AG04450 (cell line): ENCODE measurements around the gene FILIP1. TPM values are rescaled to one million over a fixed set of nuclear protein-coding genes. Genes with fewer than 3 reads are reported as not detected.

Experiments used
- CTCF ChIA-PET: fragments of 300-600, 350-600 bp; formaldehyde crosslinking; extraction: SDS; loops from one replicate; lab custom pipeline; 2022; ENCODE audit warnings: antibody characterized with exemption, inconsistent platforms; lab: Charles Lee
- POLR2A ChIA-PET: fragments of 350-600 bp; formaldehyde crosslinking; extraction: SDS; loops from one replicate; lab custom pipeline; 2021; ENCODE audit warnings: antibody characterized with exemption, inconsistent platforms; lab: Yijun Ruan, JAX
- DNase-seq: peaks from one replicate; pipeline ENCODE4 v3.0.0-alpha.2; 2011; ENCODE audit warnings: low read depth, low spot score
- H3K27ac ChIP-seq: one replicate; pipeline ENCODE4 v1.5.1; 2012; ENCODE audit warnings: low read depth, low read length, control low read depth
- H3K27me3 ChIP-seq: one replicate; pipeline ENCODE4 v1.6.0; 2012; ENCODE audit warnings: low read length; ENCODE audit not compliant: control insufficient read depth, insufficient read depth
- H3K4me3 ChIP-seq: 2 replicates; pipeline ENCODE4 v1.5.1; 2011; ENCODE audit warnings: mild to moderate bottlenecking, low read depth, low read length, control low read depth
- H3K9me3 ChIP-seq: 2 replicates; pipeline ENCODE4 v1.5.1; 2012; ENCODE audit warnings: low read length; ENCODE audit not compliant: control insufficient read depth, insufficient read depth
- polyA plus RNA-seq: library from polyadenylated mRNA; depleted of rRNA; stranded (reverse); fragments of >200 nt; gene quantifications from 2 replicates; pipeline ENCODE4 v1.2.3, GENCODE V29; 2011
- TF ChIP-seq, protein P1 (sequence below): IDR thresholded peaks from 2 replicates; pipeline ENCODE4 v1.5.1; 2011; ENCODE audit warnings: low read depth, low read length, control low read depth, inconsistent platforms

The FILIP1 gene
- polyA plus RNA-seq, 1 experiment: 0.12 TPM

DNA sequence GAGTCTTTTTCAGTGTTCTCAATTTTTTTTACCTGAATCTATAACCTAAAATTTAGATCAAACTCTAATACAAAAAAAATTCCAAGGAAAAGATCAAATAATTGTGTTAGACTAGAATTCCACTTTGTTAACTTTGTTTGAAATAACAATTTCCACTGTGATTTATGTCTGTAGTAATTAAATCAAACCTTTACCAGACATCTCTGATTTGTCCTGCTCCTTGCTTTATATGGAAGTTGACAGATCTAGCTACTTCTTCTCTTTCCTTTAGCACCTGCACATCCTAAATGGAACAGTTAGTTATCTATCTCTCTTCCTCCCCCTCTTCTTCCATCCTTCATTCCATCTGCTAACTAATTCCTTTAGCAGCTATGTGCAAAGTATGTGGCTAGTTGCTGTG is 109.5 kb downstream of the FILIP1 start:
- no peak for DNase-seq
- H3K4me3 ChIP-seq: no peak overlapping the region
- CTCF ChIA-PET: no interaction called here
- TF ChIP-seq, protein P1, sequence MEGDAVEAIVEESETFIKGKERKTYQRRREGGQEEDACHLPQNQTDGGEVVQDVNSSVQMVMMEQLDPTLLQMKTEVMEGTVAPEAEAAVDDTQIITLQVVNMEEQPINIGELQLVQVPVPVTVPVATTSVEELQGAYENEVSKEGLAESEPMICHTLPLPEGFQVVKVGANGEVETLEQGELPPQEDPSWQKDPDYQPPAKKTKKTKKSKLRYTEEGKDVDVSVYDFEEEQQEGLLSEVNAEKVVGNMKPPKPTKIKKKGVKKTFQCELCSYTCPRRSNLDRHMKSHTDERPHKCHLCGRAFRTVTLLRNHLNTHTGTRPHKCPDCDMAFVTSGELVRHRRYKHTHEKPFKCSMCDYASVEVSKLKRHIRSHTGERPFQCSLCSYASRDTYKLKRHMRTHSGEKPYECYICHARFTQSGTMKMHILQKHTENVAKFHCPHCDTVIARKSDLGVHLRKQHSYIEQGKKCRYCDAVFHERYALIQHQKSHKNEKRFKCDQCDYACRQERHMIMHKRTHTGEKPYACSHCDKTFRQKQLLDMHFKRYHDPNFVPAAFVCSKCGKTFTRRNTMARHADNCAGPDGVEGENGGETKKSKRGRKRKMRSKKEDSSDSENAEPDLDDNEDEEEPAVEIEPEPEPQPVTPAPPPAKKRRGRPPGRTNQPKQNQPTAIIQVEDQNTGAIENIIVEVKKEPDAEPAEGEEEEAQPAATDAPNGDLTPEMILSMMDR: no peak
- H3K9me3 ChIP-seq: no peaks in the 10 kb centered on the region
- H3K27ac ChIP-seq: no peak overlapping the region
- POLR2A ChIA-PET: no interaction called here
- no peaks in the 10 kb centered on the region for H3K27me3 ChIP-seq

DNA sequence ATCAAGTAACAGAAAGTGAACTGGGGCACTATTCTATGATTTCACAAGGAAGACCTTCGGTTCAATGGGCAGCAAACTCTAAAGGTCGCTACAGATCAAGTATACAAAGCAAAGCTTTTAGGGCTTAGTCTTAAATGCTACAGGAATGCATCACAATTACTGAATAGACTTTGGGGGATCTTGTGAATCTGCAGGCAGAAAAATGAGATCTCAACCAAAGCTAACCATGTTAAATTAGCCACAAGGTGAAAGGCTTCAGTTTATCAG is 111.0 kb downstream of the FILIP1 start:
- ChIA-PET CTCF (no interaction called here), POLR2A (no interaction called here)
- Histone ChIP-seq H3K27me3 (no peaks in the 10 kb centered on the region), H3K4me3 (no peak overlapping the region), H3K27ac (no peak overlapping the region), H3K9me3 (no peaks in the 10 kb centered on the region)
- TF ChIP-seq, protein P1: no peak
- no peak for DNase-seq

DNA sequence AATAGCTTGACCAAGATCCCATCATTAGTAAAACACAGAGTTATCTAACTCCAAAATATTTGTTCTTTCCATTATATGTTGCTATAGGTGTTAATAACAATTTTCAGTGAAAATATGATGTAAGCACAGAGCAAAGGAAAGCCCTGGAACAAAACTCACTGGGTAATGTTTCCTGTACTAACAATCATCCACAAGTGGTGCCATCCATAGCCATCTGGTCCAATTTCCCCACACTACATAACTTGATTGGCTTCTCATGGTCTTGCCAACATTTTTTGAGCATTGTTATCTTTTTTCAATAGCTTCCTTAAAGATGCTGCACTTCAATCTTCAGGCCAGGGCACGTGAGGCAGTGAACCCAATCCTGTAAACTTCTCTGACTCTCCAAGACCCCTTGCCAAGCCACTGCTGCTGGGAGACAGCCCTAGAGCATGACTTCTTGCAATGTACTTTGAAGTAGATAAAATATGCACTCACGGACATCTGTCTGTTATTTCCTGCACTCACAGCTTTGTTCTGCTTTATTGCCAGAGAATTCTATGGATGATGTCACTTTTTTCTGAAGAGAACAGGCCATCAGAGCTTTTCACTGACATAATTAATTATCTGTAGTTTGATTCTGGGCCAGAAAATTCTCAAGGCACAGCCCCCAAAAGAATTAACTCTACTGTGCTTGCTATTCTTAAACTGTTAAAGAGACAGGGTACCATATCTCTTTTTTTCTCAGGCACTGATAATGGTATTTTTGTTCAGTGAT is 111.5 kb downstream of the FILIP1 start:
- no peaks in the 10 kb centered on the region for H3K27me3 ChIP-seq
- CTCF ChIA-PET: no interaction called here
- TF ChIP-seq, protein P1: no peak
- H3K9me3 ChIP-seq: no peaks in the 10 kb centered on the region
- no peak overlapping the region for H3K27ac ChIP-seq
- no peak overlapping the region for H3K4me3 ChIP-seq
- POLR2A ChIA-PET: no interaction called here
- no peak for DNase-seq

DNA sequence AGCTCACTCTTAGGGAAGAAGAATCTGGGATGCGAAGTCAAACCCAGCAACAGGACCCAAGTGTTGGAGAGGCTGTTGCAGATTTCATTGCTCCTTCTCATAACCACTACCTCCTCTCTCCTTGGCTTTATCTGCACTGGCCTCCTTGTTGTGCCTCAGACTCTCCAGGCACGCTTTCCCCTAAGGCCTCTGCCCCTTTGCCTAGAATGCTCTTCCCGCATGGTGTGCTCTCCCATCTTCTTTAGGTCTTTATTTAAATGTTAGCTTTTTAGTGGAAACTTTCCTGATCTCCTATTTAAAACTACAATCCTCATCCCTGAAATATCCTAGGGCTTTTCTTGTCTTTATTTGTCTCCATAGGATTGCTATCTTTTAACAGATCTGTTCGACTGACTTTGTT is 114.1 kb downstream of the FILIP1 start:
- H3K9me3 ChIP-seq: no peaks in the 10 kb centered on the region
- no peak for DNase-seq
- TF ChIP-seq, protein P1: no peak
- ChIA-PET POLR2A (no interaction called here), CTCF (interaction anchor here (0.8 kb wide), 1 partner anchor 113 kb away, joined by 3 read pairs; no protein-coding TSS in a partner anchor)
- no peak overlapping the region for H3K27ac ChIP-seq
- H3K4me3 ChIP-seq: no peak overlapping the region
- H3K27me3 ChIP-seq: no peaks in the 10 kb centered on the region

DNA sequence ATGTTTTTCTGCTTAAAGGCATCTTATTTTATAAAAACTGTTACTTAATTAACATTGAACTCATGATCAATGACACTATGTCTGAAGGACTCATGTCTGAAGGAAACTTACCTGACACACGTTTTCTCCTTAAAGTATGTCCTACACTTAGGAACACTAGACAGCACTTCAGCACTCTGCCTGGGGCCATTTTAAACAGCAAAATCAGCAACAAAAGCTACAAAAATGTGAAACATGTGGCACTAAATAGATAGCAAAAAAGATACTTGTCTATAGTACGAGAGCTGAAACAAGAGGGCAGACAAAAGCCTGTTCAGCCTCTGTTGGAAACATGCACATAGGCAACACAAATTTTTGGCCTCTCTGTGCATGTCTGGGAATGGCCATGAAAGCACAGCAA is 115.5 kb downstream of the FILIP1 start:
- H3K4me3 ChIP-seq: no peak overlapping the region
- H3K27me3 ChIP-seq: no peaks in the 10 kb centered on the region
- CTCF ChIA-PET: interaction anchor here (1.9 kb wide), 1 partner anchor 10 kb away, joined by 5 read pairs; no protein-coding TSS in a partner anchor
- POLR2A ChIA-PET: no interaction called here
- no peak overlapping the region for H3K27ac ChIP-seq
- no peaks in the 10 kb centered on the region for H3K9me3 ChIP-seq
- no peak for DNase-seq
- TF ChIP-seq, protein P1: no peak
